Uterus (tissue), 4 donors: ENCODE measurements around the gene CALU. TPM values are rescaled to one million over a fixed set of nuclear protein-coding genes. Genes with fewer than 3 reads are reported as not detected.

Source experiments
- DNase-seq, 2 donors: peaks; one replicate each; pipeline ENCODE4 v3.0.0-alpha.2; 2019 to 2020
- H3K27ac ChIP-seq, 2 donors: fragments of 200-600 bp; sonication (generic); 1 replicate in 1 of 2; 2 replicates in 1 of 2; pipeline ENCODE4 v1.5.1; 2016 to 2018
- H3K27me3 ChIP-seq, 2 donors: fragments of 200-600 bp; sonication (generic); one replicate each; pipeline ENCODE4 v1.5.1; 2018 to 2019; ENCODE audit warnings: control low read depth in 1 of 2
- H3K36me3 ChIP-seq, 2 donors: fragments of 200-600 bp; sonication (generic); one replicate each; pipeline ENCODE4 v1.5.1; 2019; ENCODE audit warnings: control low read depth in 1 of 2
- H3K4me1 ChIP-seq, 2 donors: fragments of 200-600 bp; sonication (generic); one replicate each; pipeline ENCODE4 v1.5.1; 2018 to 2019; ENCODE audit warnings: control low read depth in 1 of 2
- H3K4me3 ChIP-seq, 2 donors: fragments of 200-600 bp; sonication (generic); 1 replicate in 1 of 2; 2 replicates in 1 of 2; pipeline ENCODE4 v1.5.1; 2018 to 2019; ENCODE audit warnings: mild to moderate bottlenecking in 1 of 2
- H3K9me3 ChIP-seq, 2 donors: fragments of 200-600 bp; sonication (generic); one replicate each; pipeline ENCODE4 v1.5.1; 2019; ENCODE audit warnings: control low read depth in 1 of 2
- POLR2A ChIP-seq, 2 donors: fragments of 450-650 bp; IDR thresholded peaks; one replicate each; pipeline ENCODE4 v1.6.1; 2016; ENCODE audit warnings: antibody characterized with exemption in 2 of 2, mild to moderate bottlenecking in 1 of 2, moderate library complexity in 1 of 2
- intact Hi-C: fragments of 100-400 bp; cut with DNase I; formaldehyde crosslinking; loops from one replicate; pipeline ENCODE4 v1.15.1; 2023; ENCODE audit warnings: low total_unique reads
- total RNA-seq, 4 donors: library from RNA; depleted of rRNA in 3 of 4; stranded (reverse); fragments of >200 nt in 3 of 4; gene quantifications; one replicate each; pipeline versions ENCODE4 v1.1.0 to v1.2.4, GENCODE V29; 2014 to 2023
- TF ChIP-seq, protein P1 (sequence below), 4 experiments: fragments of 200-600 bp in 2 of 4; fragments of 450-650 bp in 2 of 4; sonication (generic) in 2 of 4; IDR thresholded peaks; one replicate each; pipeline ENCODE4 v1.5.1; 2016 to 2019; ENCODE audit warnings: antibody characterized with exemption in 4 of 4, mild to moderate bottlenecking in 2 of 4, moderate library complexity in 1 of 4
- donor health status: DM: yes; HTN: yes; CAD: no.

Gene CALU
- total RNA-seq, 4 donors from 2014 or later, result 83.0 to 334 (median 108) TPM

DNA sequence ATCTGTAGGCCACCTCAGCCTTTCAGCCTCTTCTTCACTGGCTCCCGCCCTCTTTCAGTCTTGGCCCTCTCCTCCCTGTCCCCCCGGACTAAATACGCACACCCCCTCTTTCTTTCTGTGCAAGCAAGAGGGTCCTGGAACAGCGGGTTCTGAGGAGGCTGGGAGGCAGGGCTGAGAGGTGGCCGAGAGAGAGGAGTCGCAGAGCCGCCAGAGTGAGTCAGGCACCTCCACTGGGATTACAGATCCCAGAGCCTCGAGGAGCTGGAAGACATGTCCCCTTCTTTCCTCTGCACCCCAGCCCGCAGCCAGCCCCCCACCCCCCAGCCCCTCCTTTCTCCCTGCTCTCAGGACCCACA lies 52.8 kb downstream of the CALU start:
- Histone ChIP-seq H3K27me3 (no peaks in the 10 kb centered on the region), H3K27ac (peak overlapping the region; percentile 81 to 86), H3K4me1 (peaks cover 0 to 14% of the 10 kb centered on the region in 2 donors), H3K36me3 (no peaks in the 10 kb centered on the region), H3K9me3 (no peaks in the 10 kb centered on the region), H3K4me3 (peak overlapping the region; percentile 65 to 77)
- no peak for TF ChIP-seq POLR2A (IDR thresholded peaks at IDR 0.05)
- TF ChIP-seq, protein P1, sequence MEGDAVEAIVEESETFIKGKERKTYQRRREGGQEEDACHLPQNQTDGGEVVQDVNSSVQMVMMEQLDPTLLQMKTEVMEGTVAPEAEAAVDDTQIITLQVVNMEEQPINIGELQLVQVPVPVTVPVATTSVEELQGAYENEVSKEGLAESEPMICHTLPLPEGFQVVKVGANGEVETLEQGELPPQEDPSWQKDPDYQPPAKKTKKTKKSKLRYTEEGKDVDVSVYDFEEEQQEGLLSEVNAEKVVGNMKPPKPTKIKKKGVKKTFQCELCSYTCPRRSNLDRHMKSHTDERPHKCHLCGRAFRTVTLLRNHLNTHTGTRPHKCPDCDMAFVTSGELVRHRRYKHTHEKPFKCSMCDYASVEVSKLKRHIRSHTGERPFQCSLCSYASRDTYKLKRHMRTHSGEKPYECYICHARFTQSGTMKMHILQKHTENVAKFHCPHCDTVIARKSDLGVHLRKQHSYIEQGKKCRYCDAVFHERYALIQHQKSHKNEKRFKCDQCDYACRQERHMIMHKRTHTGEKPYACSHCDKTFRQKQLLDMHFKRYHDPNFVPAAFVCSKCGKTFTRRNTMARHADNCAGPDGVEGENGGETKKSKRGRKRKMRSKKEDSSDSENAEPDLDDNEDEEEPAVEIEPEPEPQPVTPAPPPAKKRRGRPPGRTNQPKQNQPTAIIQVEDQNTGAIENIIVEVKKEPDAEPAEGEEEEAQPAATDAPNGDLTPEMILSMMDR (IDR thresholded peaks at IDR 0.05), result no peak
- intact Hi-C loops, result loop anchor here (5.0 kb wide), 1 partner anchor 80 kb away; no protein-coding TSS in a partner anchor
- no peak for DNase-seq

GRCh38 chr7:128792471-128793180 lies 53.5 kb downstream of the CALU start:
- Histone ChIP-seq H3K9me3 (no peaks in the 10 kb centered on the region), H3K4me1 (peaks cover 0 to 14% of the 10 kb centered on the region in 2 donors), H3K4me3 (peak overlapping the region in 1 of 2 donors; percentile 77), H3K27ac (no peak overlapping the region), H3K27me3 (no peaks in the 10 kb centered on the region), H3K36me3 (no peaks in the 10 kb centered on the region)
- no peak for DNase-seq
- TF ChIP-seq POLR2A (IDR thresholded peaks at IDR 0.05), result no peak
- TF ChIP-seq, protein P1 (IDR thresholded peaks at IDR 0.05), result no peak
- intact Hi-C loops, result loop anchor here (5.0 kb wide), 1 partner anchor 80 kb away; no protein-coding TSS in a partner anchor

DNA sequence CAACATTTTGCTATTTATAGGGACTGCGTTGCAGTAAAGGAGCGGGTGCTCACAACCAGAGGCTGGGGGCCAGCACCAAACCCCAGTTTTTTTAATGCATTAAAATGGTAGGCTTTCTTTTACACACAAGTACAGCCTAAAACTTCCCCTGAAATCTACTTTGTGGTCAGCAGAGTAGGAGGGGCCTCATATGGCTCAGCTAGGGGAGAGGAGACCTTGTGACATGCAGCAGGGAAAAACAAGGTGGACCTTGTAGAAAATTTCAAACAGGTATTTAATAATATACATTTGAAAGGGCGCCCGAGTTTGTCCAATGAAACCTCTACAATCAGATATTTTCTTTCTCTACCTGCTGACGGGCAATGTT lies 54.0 kb downstream of the CALU start:
- no peak overlapping the region for H3K4me3 ChIP-seq
- no peaks in the 10 kb centered on the region for H3K9me3 ChIP-seq
- TF ChIP-seq, protein P1 (IDR thresholded peaks at IDR 0.05), result no peak
- TF ChIP-seq POLR2A (IDR thresholded peaks at IDR 0.05), result no peak
- no peak for DNase-seq
- no peaks in the 10 kb centered on the region for H3K36me3 ChIP-seq
- no peak overlapping the region for H3K27ac ChIP-seq
- no peaks in the 10 kb centered on the region for H3K27me3 ChIP-seq
- intact Hi-C loops, result loop anchor here (5.0 kb wide), 1 partner anchor 79 kb away; no protein-coding TSS in a partner anchor
- H3K4me1 ChIP-seq, result peaks cover 0 to 14% of the 10 kb centered on the region in 2 donors

DNA sequence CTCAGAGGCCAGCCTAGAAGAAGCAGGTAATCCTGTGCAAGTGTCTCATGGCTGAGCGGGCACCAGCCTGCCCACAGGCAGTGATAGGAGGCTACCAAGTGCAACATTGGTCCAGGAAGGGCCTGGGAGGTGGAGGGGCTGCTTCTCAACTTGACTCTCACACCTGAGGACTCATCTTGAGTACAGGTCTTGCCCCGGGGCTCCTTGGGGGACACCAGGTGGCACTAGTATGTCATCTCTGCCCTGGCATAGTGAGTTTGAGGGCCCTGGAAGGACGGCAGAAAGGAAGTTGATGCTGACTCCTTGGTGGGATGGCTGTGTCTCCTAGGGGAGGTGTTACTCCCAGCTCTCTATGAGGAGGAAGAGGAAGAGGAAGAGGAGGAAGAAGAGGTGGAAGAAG lies 54.9 kb downstream of the CALU start:
- Histone ChIP-seq H3K9me3 (no peaks in the 10 kb centered on the region), H3K27me3 (no peaks in the 10 kb centered on the region), H3K36me3 (no peaks in the 10 kb centered on the region), H3K4me1 (peaks cover 0 to 14% of the 10 kb centered on the region in 2 donors), H3K4me3 (no peak overlapping the region), H3K27ac (no peak overlapping the region)
- intact Hi-C loops, result loop anchor here (5.0 kb wide), 1 partner anchor 78 kb away; no protein-coding TSS in a partner anchor
- no peak for TF ChIP-seq POLR2A (IDR thresholded peaks at IDR 0.05)
- TF ChIP-seq, protein P1 (IDR thresholded peaks at IDR 0.05), result no peak
- DNase-seq, result no peak

DNA sequence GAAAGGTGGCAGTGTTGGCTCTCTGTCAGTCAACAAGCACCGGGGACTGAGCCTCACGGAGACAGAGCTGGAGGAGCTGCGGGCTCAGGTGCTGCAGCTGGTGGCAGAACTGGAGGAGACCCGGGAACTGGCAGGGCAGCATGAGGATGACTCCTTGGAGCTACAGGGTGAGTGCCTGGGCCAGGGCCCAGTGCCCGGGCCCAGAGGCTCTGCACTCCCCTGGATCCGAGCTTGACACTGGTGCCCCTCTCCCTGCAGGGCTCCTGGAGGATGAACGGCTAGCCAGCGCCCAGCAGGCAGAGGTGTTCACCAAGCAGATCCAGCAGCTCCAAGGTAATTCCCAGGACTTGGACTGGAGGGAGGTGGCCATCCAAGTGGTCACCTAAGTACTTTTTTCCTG lies 55.3 kb downstream of the CALU start:
- Histone ChIP-seq H3K9me3 (no peaks in the 10 kb centered on the region), H3K27me3 (no peaks in the 10 kb centered on the region), H3K27ac (no peak overlapping the region), H3K4me1 (peaks cover 0 to 14% of the 10 kb centered on the region in 2 donors), H3K36me3 (no peaks in the 10 kb centered on the region), H3K4me3 (no peak overlapping the region)
- intact Hi-C loops, result loop anchor here (5.0 kb wide), 1 partner anchor 78 kb away; no protein-coding TSS in a partner anchor
- TF ChIP-seq, protein P1 (IDR thresholded peaks at IDR 0.05), result no peak
- TF ChIP-seq POLR2A (IDR thresholded peaks at IDR 0.05), result no peak
- no peak for DNase-seq
